Spleen (tissue), 11 donors: ENCODE results near the gene MT1HL1. TPM values are rescaled to one million over a fixed set of nuclear protein-coding genes. Genes with fewer than 3 reads are reported as not detected.
A peak's percentile ranks its signal among the peaks of the same experiment; 100 is the strongest.

Source experiments
- DNase-seq: peaks from one replicate; pipeline ENCODE4 v3.0.0-alpha.2; 2020
- H3K27ac ChIP-seq, 8 donors: fragments of 200-600 bp; sonication (generic) in 7 of 8; 1 replicate in 4 of 8; 2 replicates in 4 of 8; pipeline versions ENCODE4 v1.5.0 to v1.8.0; 2016 to 2021; ENCODE audit warnings: inconsistent platforms in 4 of 8, mild to moderate bottlenecking in 4 of 8, moderate library complexity in 1 of 8
- H3K27me3 ChIP-seq, 7 donors: fragments of 200-600 bp; sonication (generic) in 6 of 7; replicated peaks in 1 of 7; 1 replicate in 4 of 7; 2 replicates in 3 of 7; pipeline versions ENCODE4 v1.5.0 to v1.8.0; 2016 to 2021; ENCODE audit warnings: inconsistent platforms in 3 of 7, mild to moderate bottlenecking in 1 of 7
- H3K36me3 ChIP-seq, 6 donors: fragments of 200-600 bp; sonication (generic) in 5 of 6; 1 replicate in 4 of 6; 2 replicates in 2 of 6; pipeline versions ENCODE4 v1.5.0 to v1.8.0; 2016 to 2021; ENCODE audit warnings: inconsistent platforms in 2 of 6
- H3K4me1 ChIP-seq, 6 donors: fragments of 200-600 bp; sonication (generic) in 5 of 6; 1 replicate in 3 of 6; 2 replicates in 3 of 6; pipeline versions ENCODE4 v1.5.0 to v1.8.0; 2016 to 2021; ENCODE audit warnings: inconsistent platforms in 3 of 6
- H3K4me3 ChIP-seq, 8 donors: fragments of 200-600 bp; sonication (generic) in 7 of 8; 1 replicate in 4 of 8; 2 replicates in 4 of 8; pipeline versions ENCODE4 v1.5.0 to v1.8.0; 2016 to 2021; ENCODE audit warnings: inconsistent platforms in 4 of 8, mild to moderate bottlenecking in 4 of 8, moderate library complexity in 2 of 8
- H3K9me3 ChIP-seq, 8 donors: fragments of 200-600 bp; sonication (generic) in 7 of 8; 1 replicate in 4 of 8; 2 replicates in 4 of 8; pipeline versions ENCODE4 v1.5.0 to v1.8.0; 2016 to 2021; ENCODE audit warnings: inconsistent platforms in 4 of 8
- POLR2A ChIP-seq, 3 donors: fragments of 450-650 bp; IDR thresholded peaks; one replicate each; pipeline ENCODE4 v1.5.1; 2017; ENCODE audit warnings: antibody characterized with exemption in 3 of 3, mild to moderate bottlenecking in 1 of 3
- POLR2AphosphoS5 ChIP-seq, 3 donors: sonication (generic); formaldehyde crosslinking; IDR thresholded peaks; one replicate each; pipeline ENCODE4 v1.5.1; 2017; ENCODE audit warnings: antibody characterized with exemption in 3 of 3
- WGBS, 5 donors: extraction: QIAGEN DNeasy Blood & Tissue Kit in 3 of 5; methylation state at CpG; one replicate each; pipeline versions ENCODE4 v1.1.5 to v1.1.7; 2013 to 2018; 5-methylcytosine and 5-hydroxymethylcytosine counted together
- intact Hi-C: fragments of 100-400 bp; cut with DNase I; formaldehyde crosslinking; loops from one replicate; pipeline ENCODE4 v1.15.0; 2023; ENCODE audit warnings: low total_unique reads
- polyA plus RNA-seq, 3 donors: library from polyadenylated mRNA; stranded (reverse); fragments of 200-250 nt; gene quantifications; one replicate each; pipeline ENCODE4 v1.2.1, GENCODE V29; 2013
- total RNA-seq, 7 donors: library from RNA; depleted of rRNA in 3 of 7; stranded (reverse); fragments of >200 nt in 3 of 7; fragmentation: NEBNext Ultra II Directional in 4 of 7; extraction: Animal tissue kit (Norgen Biotek cat#: 25700) in 4 of 7; gene quantifications; one replicate each; pipeline versions ENCODE4 v1.1.0 to v1.2.1, GENCODE V29; 2016 to 2021
- TF ChIP-seq, protein P1 (sequence below), 11 experiments: fragments of 200-600 bp in 7 of 11; fragments of 450-650 bp in 4 of 11; sonication (generic) in 4 of 11; IDR thresholded peaks in 8 of 11; conservative IDR thresholded peaks in 3 of 11; 1 replicate in 7 of 11; 2 replicates in 4 of 11; pipeline versions ENCODE4 v1.4.0 to v1.8.0; 2016 to 2021; ENCODE audit warnings: antibody characterized with exemption in 11 of 11, inconsistent platforms in 4 of 11, mild to moderate bottlenecking in 1 of 11
- donor health status: healthy with polysubstance abuse.
- donor health status: DM: no; HTN: no; CAD: no; lungs with moderate emphysema.
- donor health status: DM: no; HTN: no; CAD: no.
- donor health status: Bipolar disorder and iron deficiency.
- donor health status: healthy.
- donor health status: DM: no; HTN: no; CAD: no.
- donor health status: DM: yes; HTN: yes; CAD: no.

The MT1HL1 gene
- total and polyA plus RNA-seq, 10 donors = not detected

DNA sequence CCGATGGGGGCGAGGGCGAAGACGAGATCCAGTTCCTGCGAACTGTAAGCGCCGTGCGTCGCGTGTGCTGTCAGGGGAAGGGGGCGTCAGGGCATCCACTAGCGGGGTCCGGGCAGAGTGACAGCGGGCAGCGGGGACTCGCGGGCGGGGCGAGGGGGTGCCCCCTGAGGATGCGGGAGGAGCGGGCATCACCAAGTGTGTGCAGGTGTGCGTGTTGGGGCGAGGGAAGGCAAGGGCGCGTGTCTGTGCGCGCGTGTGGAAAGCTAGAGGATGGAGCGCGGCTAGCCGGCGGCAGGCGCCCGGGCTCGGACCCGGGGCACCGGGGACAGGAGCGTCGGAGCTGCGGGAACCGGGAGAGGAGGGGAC lies 38.3 kb upstream of the MT1HL1 start:
- 2 to 15% (median 3%) methylated on average over 23 to 41 of the region's 41 CpGs for WGBS, 5 donors
- DNase-seq = no peak
- Histone ChIP-seq H3K27me3 (peaks cover 3 to 87% (median 30%) of the 10 kb centered on the region in 7 donors), H3K9me3 (no peaks in the 10 kb centered on the region), H3K4me1 (peaks cover 0 to 29% (median 15%) of the 10 kb centered on the region in 6 donors), H3K27ac (peak overlapping the region in 5 of 8 donors; percentile 8 to 41 (median 24)), H3K36me3 (no peaks in the 10 kb centered on the region), H3K4me3 (peak overlapping the region; percentile 6 to 65 (median 38))
- intact Hi-C loops = no loop called here
- TF ChIP-seq, protein P1, sequence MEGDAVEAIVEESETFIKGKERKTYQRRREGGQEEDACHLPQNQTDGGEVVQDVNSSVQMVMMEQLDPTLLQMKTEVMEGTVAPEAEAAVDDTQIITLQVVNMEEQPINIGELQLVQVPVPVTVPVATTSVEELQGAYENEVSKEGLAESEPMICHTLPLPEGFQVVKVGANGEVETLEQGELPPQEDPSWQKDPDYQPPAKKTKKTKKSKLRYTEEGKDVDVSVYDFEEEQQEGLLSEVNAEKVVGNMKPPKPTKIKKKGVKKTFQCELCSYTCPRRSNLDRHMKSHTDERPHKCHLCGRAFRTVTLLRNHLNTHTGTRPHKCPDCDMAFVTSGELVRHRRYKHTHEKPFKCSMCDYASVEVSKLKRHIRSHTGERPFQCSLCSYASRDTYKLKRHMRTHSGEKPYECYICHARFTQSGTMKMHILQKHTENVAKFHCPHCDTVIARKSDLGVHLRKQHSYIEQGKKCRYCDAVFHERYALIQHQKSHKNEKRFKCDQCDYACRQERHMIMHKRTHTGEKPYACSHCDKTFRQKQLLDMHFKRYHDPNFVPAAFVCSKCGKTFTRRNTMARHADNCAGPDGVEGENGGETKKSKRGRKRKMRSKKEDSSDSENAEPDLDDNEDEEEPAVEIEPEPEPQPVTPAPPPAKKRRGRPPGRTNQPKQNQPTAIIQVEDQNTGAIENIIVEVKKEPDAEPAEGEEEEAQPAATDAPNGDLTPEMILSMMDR (IDR thresholded peaks at IDR 0.05 in 8 of 11, conservative IDR thresholded peaks at IDR 0.05 in 3 of 11) = no peak
- TF ChIP-seq POLR2AphosphoS5 (IDR thresholded peaks at IDR 0.05) (no peak), POLR2A (IDR thresholded peaks at IDR 0.05) (no peak)

DNA sequence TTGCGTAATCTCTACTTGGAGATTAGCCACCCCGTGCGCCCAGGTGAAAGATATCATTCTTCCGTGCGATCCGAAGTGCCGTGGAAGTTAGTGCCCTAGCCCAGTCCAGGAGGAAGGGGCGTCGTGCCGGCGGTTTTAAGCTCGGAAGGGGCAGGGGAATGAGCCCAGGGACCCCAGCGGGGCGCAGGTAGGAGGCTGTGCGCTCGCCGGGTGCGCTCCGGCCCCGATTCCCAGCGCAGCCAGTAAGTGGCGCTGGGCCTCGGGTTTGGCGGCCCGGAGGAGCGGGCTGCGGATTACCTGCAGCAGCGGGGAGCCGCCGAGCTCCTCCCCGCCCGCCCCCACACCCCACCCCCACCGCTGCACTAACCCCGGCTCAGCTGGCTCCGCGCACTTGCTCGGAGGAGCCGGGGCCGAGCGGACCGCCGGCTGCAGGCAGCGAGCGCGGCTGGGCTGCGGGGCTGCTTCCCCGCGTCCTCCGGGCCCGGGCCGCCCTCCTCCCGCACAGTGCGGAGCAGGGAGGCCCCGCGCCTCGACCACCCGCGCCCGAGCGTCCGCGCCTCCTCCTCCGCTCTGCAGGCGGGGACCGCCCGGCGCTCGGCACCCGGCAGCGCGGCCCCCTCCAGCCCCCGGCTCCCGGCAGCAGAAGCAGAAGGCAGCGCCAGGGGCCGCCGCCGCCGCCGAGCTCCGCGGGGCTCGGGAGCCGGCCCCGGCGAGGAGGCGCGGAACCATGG lies 37.7 kb upstream of the MT1HL1 start, which contains the start of gene RYR2:
Gene RYR2, plus strand, starts transcription at position 390 of the 731 bp plus-strand sequence. Its CDS starts 338 bp downstream, at position 728.
- TF ChIP-seq POLR2A (IDR thresholded peaks at IDR 0.05) (no peak), POLR2AphosphoS5 (IDR thresholded peaks at IDR 0.05) (peak in 1 of 3 donors; percentile 16)
- TF ChIP-seq, protein P1 (IDR thresholded peaks at IDR 0.05 in 8 of 11, conservative IDR thresholded peaks at IDR 0.05 in 3 of 11) = peak in 3 of 11 experiments; percentile 9 to 48 (median 38)
- Histone ChIP-seq H3K27me3 (peaks cover 3 to 83% (median 30%) of the 10 kb centered on the region in 7 donors), H3K4me3 (peak within 1 kb of the TSS; percentile 6 to 65 (median 38)), H3K4me1 (peaks cover 0 to 29% (median 15%) of the 10 kb centered on the region in 6 donors), H3K27ac (peak within 1 kb of the TSS in 5 of 8 donors; percentile 8 to 41 (median 24)), H3K36me3 (no peaks in the 10 kb centered on the region), H3K9me3 (no peaks in the 10 kb centered on the region)
- no peak for DNase-seq
- intact Hi-C loops = no loop called here
- WGBS, 5 donors = 3 to 20% (median 5%) methylated on average over 7 to 87 of the region's 87 CpGs

DNA sequence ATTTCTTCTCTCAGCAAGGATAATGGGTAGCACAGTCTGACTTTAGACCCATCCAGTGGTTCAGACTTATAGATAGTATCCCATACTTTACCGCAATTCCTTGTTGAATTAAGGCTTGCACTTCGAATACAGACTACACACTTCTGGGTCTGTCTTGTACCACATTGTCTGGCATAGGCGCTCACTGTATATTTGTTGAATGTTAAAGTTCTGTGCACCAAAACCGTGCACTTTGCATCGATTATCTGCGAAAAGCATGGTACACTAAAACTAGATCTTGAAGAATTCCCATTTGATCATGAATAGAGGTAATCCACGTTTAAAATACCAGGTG lies 37.2 kb upstream of the MT1HL1 start:
- DNase-seq = no peak
- no peaks in the 10 kb centered on the region for H3K36me3 ChIP-seq
- intact Hi-C loops = no loop called here
- peak overlapping the region in 1 of 8 donors; percentile 65 for H3K4me3 ChIP-seq
- 13 to 38% (median 21%) methylated on average over 7 of the region's 7 CpGs for WGBS, 5 donors
- peaks cover 0 to 29% (median 15%) of the 10 kb centered on the region in 6 donors for H3K4me1 ChIP-seq
- peaks cover 3 to 77% (median 30%) of the 10 kb centered on the region in 7 donors for H3K27me3 ChIP-seq
- no peaks in the 10 kb centered on the region for H3K9me3 ChIP-seq
- TF ChIP-seq POLR2AphosphoS5 (IDR thresholded peaks at IDR 0.05) (no peak), POLR2A (IDR thresholded peaks at IDR 0.05) (no peak)
- TF ChIP-seq, protein P1 (IDR thresholded peaks at IDR 0.05 in 8 of 11, conservative IDR thresholded peaks at IDR 0.05 in 3 of 11) = no peak
- no peak overlapping the region for H3K27ac ChIP-seq

DNA sequence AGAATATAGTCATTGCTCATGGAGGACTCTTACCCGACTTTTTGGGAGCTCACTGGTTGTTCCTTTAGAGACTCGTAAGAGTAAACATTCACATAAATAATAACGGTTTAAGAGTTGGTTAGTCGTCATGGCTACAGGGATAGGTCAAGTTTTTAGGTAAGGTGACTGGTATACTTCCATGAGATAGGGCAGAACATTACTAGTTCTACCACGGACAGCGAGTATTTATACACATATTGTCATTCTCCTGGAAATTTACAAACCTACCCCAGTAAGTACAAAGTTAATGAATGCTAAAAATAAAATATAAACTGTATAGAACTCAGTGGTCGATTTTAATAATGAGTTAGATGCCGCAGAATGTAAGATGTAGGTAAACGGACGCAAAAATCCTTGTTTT lies 36.6 kb upstream of the MT1HL1 start:
- Histone ChIP-seq H3K4me1 (peaks cover 0 to 29% (median 15%) of the 10 kb centered on the region in 6 donors), H3K36me3 (no peaks in the 10 kb centered on the region), H3K9me3 (no peaks in the 10 kb centered on the region), H3K27me3 (peaks cover 3 to 71% (median 30%) of the 10 kb centered on the region in 7 donors), H3K27ac (no peak overlapping the region), H3K4me3 (no peak overlapping the region)
- DNase-seq = no peak
- TF ChIP-seq POLR2AphosphoS5 (IDR thresholded peaks at IDR 0.05) (no peak), POLR2A (IDR thresholded peaks at IDR 0.05) (no peak)
- TF ChIP-seq, protein P1 (IDR thresholded peaks at IDR 0.05 in 8 of 11, conservative IDR thresholded peaks at IDR 0.05 in 3 of 11) = no peak
- intact Hi-C loops = no loop called here
- 63 to 81% (median 72%) methylated on average over 10 of the region's 10 CpGs for WGBS, 5 donors
